Spleen (tissue), 11 donors: ENCODE results near the gene HPS3. TPM values are rescaled to one million over a fixed set of nuclear protein-coding genes. Genes with fewer than 3 reads are reported as not detected.

Experiments
- DNase-seq: peaks from one replicate; pipeline ENCODE4 v3.0.0-alpha.2; 2020
- H3K27ac ChIP-seq, 8 donors: fragments of 200-600 bp; sonication (generic) in 7 of 8; 1 replicate in 4 of 8; 2 replicates in 4 of 8; pipeline versions ENCODE4 v1.5.0 to v1.8.0; 2016 to 2021; ENCODE audit warnings: inconsistent platforms in 4 of 8, mild to moderate bottlenecking in 4 of 8, moderate library complexity in 1 of 8
- H3K27me3 ChIP-seq, 7 donors: fragments of 200-600 bp; sonication (generic) in 6 of 7; replicated peaks in 1 of 7; 1 replicate in 4 of 7; 2 replicates in 3 of 7; pipeline versions ENCODE4 v1.5.0 to v1.8.0; 2016 to 2021; ENCODE audit warnings: inconsistent platforms in 3 of 7, mild to moderate bottlenecking in 1 of 7
- H3K36me3 ChIP-seq, 6 donors: fragments of 200-600 bp; sonication (generic) in 5 of 6; 1 replicate in 4 of 6; 2 replicates in 2 of 6; pipeline versions ENCODE4 v1.5.0 to v1.8.0; 2016 to 2021; ENCODE audit warnings: inconsistent platforms in 2 of 6
- H3K4me1 ChIP-seq, 6 donors: fragments of 200-600 bp; sonication (generic) in 5 of 6; 1 replicate in 3 of 6; 2 replicates in 3 of 6; pipeline versions ENCODE4 v1.5.0 to v1.8.0; 2016 to 2021; ENCODE audit warnings: inconsistent platforms in 3 of 6
- H3K4me3 ChIP-seq, 8 donors: fragments of 200-600 bp; sonication (generic) in 7 of 8; 1 replicate in 4 of 8; 2 replicates in 4 of 8; pipeline versions ENCODE4 v1.5.0 to v1.8.0; 2016 to 2021; ENCODE audit warnings: inconsistent platforms in 4 of 8, mild to moderate bottlenecking in 4 of 8, moderate library complexity in 2 of 8
- H3K9me3 ChIP-seq, 8 donors: fragments of 200-600 bp; sonication (generic) in 7 of 8; 1 replicate in 4 of 8; 2 replicates in 4 of 8; pipeline versions ENCODE4 v1.5.0 to v1.8.0; 2016 to 2021; ENCODE audit warnings: inconsistent platforms in 4 of 8
- CTCF ChIP-seq, 11 experiments: fragments of 200-600 bp in 7 of 11; fragments of 450-650 bp in 4 of 11; sonication (generic) in 4 of 11; IDR thresholded peaks in 8 of 11; conservative IDR thresholded peaks in 3 of 11; 1 replicate in 7 of 11; 2 replicates in 4 of 11; pipeline versions ENCODE4 v1.4.0 to v1.8.0; 2016 to 2021; ENCODE audit warnings: antibody characterized with exemption in 11 of 11, inconsistent platforms in 4 of 11, mild to moderate bottlenecking in 1 of 11
- POLR2A ChIP-seq, 3 donors: fragments of 450-650 bp; IDR thresholded peaks; one replicate each; pipeline ENCODE4 v1.5.1; 2017; ENCODE audit warnings: antibody characterized with exemption in 3 of 3, mild to moderate bottlenecking in 1 of 3
- POLR2AphosphoS5 ChIP-seq, 3 donors: sonication (generic); formaldehyde crosslinking; IDR thresholded peaks; one replicate each; pipeline ENCODE4 v1.5.1; 2017; ENCODE audit warnings: antibody characterized with exemption in 3 of 3
- WGBS, 5 donors: extraction: QIAGEN DNeasy Blood & Tissue Kit in 3 of 5; methylation state at CpG; one replicate each; pipeline versions ENCODE4 v1.1.5 to v1.1.7; 2013 to 2018; 5-methylcytosine and 5-hydroxymethylcytosine counted together
- intact Hi-C: fragments of 100-400 bp; cut with DNase I; formaldehyde crosslinking; loops from one replicate; pipeline ENCODE4 v1.15.0; 2023; ENCODE audit warnings: low total_unique reads
- polyA plus RNA-seq, 3 donors: library from polyadenylated mRNA; stranded (reverse); fragments of 200-250 nt; gene quantifications; one replicate each; pipeline ENCODE4 v1.2.1, GENCODE V29; 2013
- total RNA-seq, 7 donors: library from RNA; depleted of rRNA in 3 of 7; stranded (reverse); fragments of >200 nt in 3 of 7; fragmentation: NEBNext Ultra II Directional in 4 of 7; extraction: Animal tissue kit (Norgen Biotek cat#: 25700) in 4 of 7; gene quantifications; one replicate each; pipeline versions ENCODE4 v1.1.0 to v1.2.1, GENCODE V29; 2016 to 2021
- donor health status: healthy with polysubstance abuse.
- donor health status: DM: no; HTN: no; CAD: no; lungs with moderate emphysema.
- donor health status: DM: no; HTN: no; CAD: no.
- donor health status: Bipolar disorder and iron deficiency.
- donor health status: healthy.
- donor health status: DM: no; HTN: no; CAD: no.
- donor health status: DM: yes; HTN: yes; CAD: no.

Gene HPS3
- total and polyA plus RNA-seq, 10 donors: 16.2 to 59.7 (median 40.6) TPM

- DNase-seq: no peak
- TF ChIP-seq POLR2A (IDR thresholded peaks at IDR 0.05) (no peak), POLR2AphosphoS5 (IDR thresholded peaks at IDR 0.05) (no peak), CTCF (IDR thresholded peaks at IDR 0.05 in 8 of 11, conservative IDR thresholded peaks at IDR 0.05 in 3 of 11) (no peak)
- Histone ChIP-seq H3K4me1 (peaks cover 5 to 91% (median 38%) of the 10 kb centered on the region in 6 donors), H3K9me3 (no peaks in the 10 kb centered on the region), H3K36me3 (peaks cover 0 to 58% (median 14%) of the 10 kb centered on the region in 6 donors), H3K27ac (peak overlapping the region in 1 of 8 donors; percentile 8), H3K4me3 (no peak overlapping the region), H3K27me3 (no peaks in the 10 kb centered on the region)
- WGBS, 5 donors: 49 to 63% (median 54%) methylated on average over 4 of the region's 4 CpGs
- intact Hi-C loops: no loop called here
Observed at GRCh38 chr3:149142682-149143081, 13.2 kb downstream of the HPS3 start.

GRCh38 chr3:149145356-149145755 lies 15.9 kb downstream of the HPS3 start:
- WGBS, 5 donors: 62 to 69% (median 67%) methylated on average over 2 of the region's 2 CpGs
- Histone ChIP-seq H3K4me1 (peaks cover 8 to 78% (median 35%) of the 10 kb centered on the region in 6 donors), H3K4me3 (peak overlapping the region in 1 of 8 donors; percentile 9), H3K27ac (peak overlapping the region; percentile 1 to 92 (median 76)), H3K27me3 (no peaks in the 10 kb centered on the region), H3K9me3 (no peaks in the 10 kb centered on the region), H3K36me3 (peaks cover 0 to 79% (median 22%) of the 10 kb centered on the region in 6 donors)
- TF ChIP-seq CTCF (IDR thresholded peaks at IDR 0.05 in 8 of 11, conservative IDR thresholded peaks at IDR 0.05 in 3 of 11) (no peak), POLR2AphosphoS5 (IDR thresholded peaks at IDR 0.05) (peak in 1 of 3 donors; percentile 29), POLR2A (IDR thresholded peaks at IDR 0.05) (no peak)
- no peak for DNase-seq
- intact Hi-C loops: no loop called here

- intact Hi-C loops: no loop called here
- Histone ChIP-seq H3K36me3 (peaks cover 0 to 81% (median 26%) of the 10 kb centered on the region in 6 donors), H3K4me1 (peaks cover 8 to 77% (median 34%) of the 10 kb centered on the region in 6 donors), H3K4me3 (peak overlapping the region in 1 of 8 donors; percentile 8), H3K27me3 (no peaks in the 10 kb centered on the region), H3K9me3 (no peaks in the 10 kb centered on the region), H3K27ac (peak overlapping the region; percentile 32 to 92 (median 76))
- TF ChIP-seq POLR2A (IDR thresholded peaks at IDR 0.05) (no peak), POLR2AphosphoS5 (IDR thresholded peaks at IDR 0.05) (peak in 1 of 3 donors; percentile 61)
- WGBS, 5 donors: 41 to 59% (median 54%) methylated on average over 1 of the region's 1 CpG
- DNase-seq: no peak
Observed at GRCh38 chr3:149145974-149146373, 16.5 kb downstream of the HPS3 start.

- Histone ChIP-seq H3K27me3 (no peaks in the 10 kb centered on the region), H3K36me3 (peaks cover 0 to 92% (median 28%) of the 10 kb centered on the region in 6 donors), H3K9me3 (no peaks in the 10 kb centered on the region), H3K4me3 (no peak overlapping the region), H3K4me1 (peaks cover 19 to 64% (median 35%) of the 10 kb centered on the region in 6 donors), H3K27ac (peak overlapping the region in 1 of 8 donors; percentile 45)
- 97 to 98% (median 98%) methylated on average over 6 of the region's 6 CpGs for WGBS, 5 donors
- DNase-seq: no peak
- TF ChIP-seq POLR2A (IDR thresholded peaks at IDR 0.05) (no peak), POLR2AphosphoS5 (IDR thresholded peaks at IDR 0.05) (no peak), CTCF (IDR thresholded peaks at IDR 0.05 in 8 of 11, conservative IDR thresholded peaks at IDR 0.05 in 3 of 11) (no peak)
- intact Hi-C loops: no loop called here
Observed at GRCh38 chr3:149150436-149150835, 21.0 kb downstream of the HPS3 start.
